ENCODE measurements around the gene PARD3B. TPM values are rescaled to one million over a fixed set of nuclear protein-coding genes. Genes with fewer than 3 reads are reported as not detected.

Gene PARD3B
- total and polyA plus RNA-seq, 2 of the 13 experiments (the other 11 are each of a cell fraction or from before 2014, with no cell fraction given) = 0.71 to 2.3 TPM

DNA sequence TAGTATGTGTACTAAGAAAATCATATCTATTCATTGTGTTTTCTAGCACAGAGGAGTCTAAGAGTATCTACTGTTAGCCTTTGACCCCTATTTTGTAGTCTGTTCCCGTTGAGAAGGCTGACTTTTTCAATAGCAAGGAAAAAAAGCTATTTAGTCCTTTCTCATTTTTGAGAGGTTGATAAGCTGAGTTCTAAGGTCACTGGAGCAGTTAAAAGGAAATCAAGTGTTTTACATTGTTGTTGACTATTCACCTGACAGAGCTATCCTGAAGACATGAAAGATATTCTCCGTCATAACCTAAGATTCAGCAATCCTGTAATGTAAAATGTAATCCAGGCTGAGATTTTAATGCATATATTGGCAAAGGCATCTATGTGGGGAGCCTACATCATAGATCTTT, 856.7 kb downstream of the PARD3B start:
- Histone ChIP-seq H3K9me3 (ENCODE audit: low read length) (no peaks in the 10 kb centered on the region), H3K9ac (ENCODE audit: insufficient read depth, low read depth, low read length) (no peak overlapping the region), H3K4me1 (ENCODE audit: insufficient read depth, low read length) (no peaks in the 10 kb centered on the region), H3K27ac (ENCODE audit: extremely low read length, insufficient read depth, low read length) (no peak overlapping the region), H2AFZ (ENCODE audit: low read length) (no peak overlapping the region), H3K4me3 (replicated peaks in 1 of 3; ENCODE audit: insufficient read depth in 1 of 3, low read depth in 2 of 3, low read length in 3 of 3) (no peak overlapping the region), H3K4me2 (ENCODE audit: low read depth, low read length) (no peak overlapping the region), H4K20me1 (ENCODE audit: insufficient read depth, low read length) (no peaks in the 10 kb centered on the region), H3K79me2 (ENCODE audit: insufficient read depth, low read length) (no peaks in the 10 kb centered on the region), H3K36me3 (replicated peaks in 1 of 2; ENCODE audit: control insufficient read depth in 1 of 2, insufficient read depth in 2 of 2, low read length in 2 of 2) (no peaks in the 10 kb centered on the region), H3K27me3 (ENCODE audit: control insufficient read depth in 1 of 2, insufficient read depth in 2 of 2, low read length in 2 of 2) (no peaks in the 10 kb centered on the region)
- in situ Hi-C loops (cut with HindIII; ENCODE audit: extremely low pct_ligation_motif_present, low pct_unique_long_range_greater_than_20kb) = no loop called here
- TF ChIP-seq KDM3A (CRISPR knock-in tag; IDR thresholded peaks at IDR 0.05; ENCODE audit: low read depth) (no peak), FOSL1 (CRISPR knock-in tag; IDR thresholded peaks at IDR 0.05; ENCODE audit: borderline replicate concordance) (no peak), ZSCAN12 (CRISPR knock-in tag; IDR thresholded peaks at IDR 0.05) (no peak), TOE1 (CRISPR knock-in tag; IDR thresholded peaks at IDR 0.05) (no peak), ZNF337 (CRISPR knock-in tag; IDR thresholded peaks at IDR 0.05; ENCODE audit: borderline replicate concordance, low read depth) (no peak), PPARG (CRISPR knock-in tag; conservative IDR thresholded peaks at IDR 0.05) (no peak), ZNF274 (CRISPR knock-in tag; IDR thresholded peaks at IDR 0.05) (no peak), TCF12 (IDR thresholded peaks at IDR 0.05) (no peak), TCF12 (CRISPR knock-in tag; IDR thresholded peaks at IDR 0.05) (no peak), SP2 (CRISPR knock-in tag; IDR thresholded peaks at IDR 0.05) (no peak), IRX3 (CRISPR knock-in tag; IDR thresholded peaks at IDR 0.05; ENCODE audit: borderline replicate concordance, low read depth) (no peak), ZNF350 (CRISPR knock-in tag; IDR thresholded peaks at IDR 0.05; ENCODE audit: borderline replicate concordance, low read depth) (no peak), ZMYM4 (CRISPR knock-in tag; IDR thresholded peaks at IDR 0.05) (no peak), PAX8 (CRISPR knock-in tag; IDR thresholded peaks at IDR 0.05; ENCODE audit: borderline replicate concordance) (no peak)
- TF ChIP-seq, protein P1, sequence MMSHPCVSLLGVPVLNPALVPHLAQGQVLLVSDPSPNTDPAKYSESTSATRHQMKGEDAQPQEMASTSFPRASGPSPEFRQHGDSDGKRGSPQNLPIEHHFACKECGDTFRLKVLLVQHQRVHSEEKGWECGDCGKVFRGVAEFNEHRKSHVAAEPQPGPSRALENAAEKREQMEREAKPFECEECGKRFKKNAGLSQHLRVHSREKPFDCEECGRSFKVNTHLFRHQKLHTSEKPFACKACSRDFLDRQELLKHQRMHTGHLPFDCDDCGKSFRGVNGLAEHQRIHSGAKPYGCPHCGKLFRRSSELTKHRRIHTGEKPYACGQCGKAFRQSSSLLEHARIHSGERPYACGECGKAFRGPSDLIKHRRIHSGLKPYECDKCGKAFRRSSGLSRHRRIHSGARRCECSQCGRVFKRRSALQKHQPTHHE (CRISPR knock-in tag; IDR thresholded peaks at IDR 0.05; ENCODE audit: borderline replicate concordance) = no peak
- TF ChIP-seq, protein P2, sequence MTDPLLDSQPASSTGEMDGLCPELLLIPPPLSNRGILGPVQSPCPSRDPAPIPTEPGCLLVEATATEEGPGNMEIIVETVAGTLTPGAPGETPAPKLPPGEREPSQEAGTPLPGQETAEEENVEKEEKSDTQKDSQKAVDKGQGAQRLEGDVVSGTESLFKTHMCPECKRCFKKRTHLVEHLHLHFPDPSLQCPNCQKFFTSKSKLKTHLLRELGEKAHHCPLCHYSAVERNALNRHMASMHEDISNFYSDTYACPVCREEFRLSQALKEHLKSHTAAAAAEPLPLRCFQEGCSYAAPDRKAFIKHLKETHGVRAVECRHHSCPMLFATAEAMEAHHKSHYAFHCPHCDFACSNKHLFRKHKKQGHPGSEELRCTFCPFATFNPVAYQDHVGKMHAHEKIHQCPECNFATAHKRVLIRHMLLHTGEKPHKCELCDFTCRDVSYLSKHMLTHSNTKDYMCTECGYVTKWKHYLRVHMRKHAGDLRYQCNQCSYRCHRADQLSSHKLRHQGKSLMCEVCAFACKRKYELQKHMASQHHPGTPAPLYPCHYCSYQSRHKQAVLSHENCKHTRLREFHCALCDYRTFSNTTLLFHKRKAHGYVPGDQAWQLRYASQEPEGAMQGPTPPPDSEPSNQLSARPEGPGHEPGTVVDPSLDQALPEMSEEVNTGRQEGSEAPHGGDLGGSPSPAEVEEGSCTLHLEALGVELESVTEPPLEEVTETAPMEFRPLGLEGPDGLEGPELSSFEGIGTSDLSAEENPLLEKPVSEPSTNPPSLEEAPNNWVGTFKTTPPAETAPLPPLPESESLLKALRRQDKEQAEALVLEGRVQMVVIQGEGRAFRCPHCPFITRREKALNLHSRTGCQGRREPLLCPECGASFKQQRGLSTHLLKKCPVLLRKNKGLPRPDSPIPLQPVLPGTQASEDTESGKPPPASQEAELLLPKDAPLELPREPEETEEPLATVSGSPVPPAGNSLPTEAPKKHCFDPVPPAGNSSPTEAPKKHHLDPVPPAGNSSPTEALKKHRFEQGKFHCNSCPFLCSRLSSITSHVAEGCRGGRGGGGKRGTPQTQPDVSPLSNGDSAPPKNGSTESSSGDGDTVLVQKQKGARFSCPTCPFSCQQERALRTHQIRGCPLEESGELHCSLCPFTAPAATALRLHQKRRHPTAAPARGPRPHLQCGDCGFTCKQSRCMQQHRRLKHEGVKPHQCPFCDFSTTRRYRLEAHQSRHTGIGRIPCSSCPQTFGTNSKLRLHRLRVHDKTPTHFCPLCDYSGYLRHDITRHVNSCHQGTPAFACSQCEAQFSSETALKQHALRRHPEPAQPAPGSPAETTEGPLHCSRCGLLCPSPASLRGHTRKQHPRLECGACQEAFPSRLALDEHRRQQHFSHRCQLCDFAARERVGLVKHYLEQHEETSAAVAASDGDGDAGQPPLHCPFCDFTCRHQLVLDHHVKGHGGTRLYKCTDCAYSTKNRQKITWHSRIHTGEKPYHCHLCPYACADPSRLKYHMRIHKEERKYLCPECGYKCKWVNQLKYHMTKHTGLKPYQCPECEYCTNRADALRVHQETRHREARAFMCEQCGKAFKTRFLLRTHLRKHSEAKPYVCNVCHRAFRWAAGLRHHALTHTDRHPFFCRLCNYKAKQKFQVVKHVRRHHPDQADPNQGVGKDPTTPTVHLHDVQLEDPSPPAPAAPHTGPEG (CRISPR knock-in tag; IDR thresholded peaks at IDR 0.05) = no peak
- TF ChIP-seq, protein P3, sequence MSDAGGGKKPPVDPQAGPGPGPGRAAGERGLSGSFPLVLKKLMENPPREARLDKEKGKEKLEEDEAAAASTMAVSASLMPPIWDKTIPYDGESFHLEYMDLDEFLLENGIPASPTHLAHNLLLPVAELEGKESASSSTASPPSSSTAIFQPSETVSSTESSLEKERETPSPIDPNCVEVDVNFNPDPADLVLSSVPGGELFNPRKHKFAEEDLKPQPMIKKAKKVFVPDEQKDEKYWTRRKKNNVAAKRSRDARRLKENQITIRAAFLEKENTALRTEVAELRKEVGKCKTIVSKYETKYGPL (CRISPR knock-in tag; IDR thresholded peaks at IDR 0.05) = no peak
- no peak for DNase-seq (ENCODE audit: low spot score)
- 42% methylated on average over 2 of the region's 2 CpGs for WGBS (ENCODE audit: low lambda C conversion rate)
- ATAC-seq = no peak
- ChIA-PET POLR2A (no interaction called here), CTCF (ENCODE audit: low intra/inter-chr PET ratio, low total read pairs) (no interaction called here)
- BruUV-seq (replicated peaks) = no TSS peak
- intact Hi-C loops (cut with micrococcal nuclease; ENCODE audit: unreplicated experiment) = no loop called here
- FAIRE-seq = no peak

All from HepG2 (cell line).